Measurements from ENCODE around the gene NHSL1. TPM values are rescaled to one million over a fixed set of nuclear protein-coding genes. Genes with fewer than 3 reads are reported as not detected.

Gene NHSL1
- total RNA-seq, 1 experiment from 2014 or later, result 41.9 TPM

DNA sequence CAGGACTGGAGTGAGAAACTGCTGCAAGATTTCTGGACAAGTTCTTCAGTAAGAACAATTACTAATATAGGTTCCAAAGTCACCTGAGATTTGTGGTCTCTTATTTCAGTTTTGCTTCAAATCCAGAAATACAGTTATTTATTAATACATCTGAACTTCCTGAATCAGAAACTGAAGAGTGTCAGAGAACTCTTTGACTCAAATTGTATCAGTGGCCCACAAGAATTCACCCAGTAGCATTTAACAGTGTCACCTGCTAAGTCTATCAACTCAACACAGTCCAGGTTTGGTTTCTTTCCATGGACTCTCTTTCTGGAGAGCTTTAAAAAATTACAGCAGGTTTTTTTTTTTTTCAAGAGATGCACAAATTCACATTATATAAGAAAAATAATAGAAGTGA lies 18.8 kb upstream of the NHSL1 start:
- Histone ChIP-seq H3K36me3 (ENCODE audit: control insufficient read depth, insufficient read depth, low read length) (peaks cover 2% of the 10 kb centered on the region), H3K9me3 (peaks cover 5% of the 10 kb centered on the region; the same call in 1 of the 2 replicates), H3K4me1 (peaks cover 7% of the 10 kb centered on the region; the same call in 1 of the 2 replicates), H3K27me3 (replicated peaks; ENCODE audit: control insufficient read depth, insufficient read depth, low read length) (no peaks in the 10 kb centered on the region), H3K4me3 (ENCODE audit: low read depth, low read length) (no peak overlapping the region)
- Mint-ChIP-seq H3K36me3 (ENCODE audit: insufficient read depth, unreplicated experiment) (peaks cover 11% of the 10 kb centered on the region), H3K27ac (ENCODE audit: unreplicated experiment) (peak overlapping the region; percentile 55), H3K9me3 (ENCODE audit: unreplicated experiment) (no peaks in the 10 kb centered on the region), H3K4me3 (ENCODE audit: unreplicated experiment) (no peak overlapping the region), H3K27me3 (ENCODE audit: insufficient read depth, unreplicated experiment) (no peaks in the 10 kb centered on the region), H3K4me1 (ENCODE audit: low read depth, unreplicated experiment) (peaks cover 17% of the 10 kb centered on the region)
- DNase-seq, result no peak
- ChIA-PET POLR2A (no interaction called here), CTCF (no interaction called here)
- no TSS peak for BruUV-seq (replicated peaks)
- intact Hi-C loops (cut with micrococcal nuclease; ENCODE audit: unreplicated experiment), result no loop called here
- TF ChIP-seq, protein P1, sequence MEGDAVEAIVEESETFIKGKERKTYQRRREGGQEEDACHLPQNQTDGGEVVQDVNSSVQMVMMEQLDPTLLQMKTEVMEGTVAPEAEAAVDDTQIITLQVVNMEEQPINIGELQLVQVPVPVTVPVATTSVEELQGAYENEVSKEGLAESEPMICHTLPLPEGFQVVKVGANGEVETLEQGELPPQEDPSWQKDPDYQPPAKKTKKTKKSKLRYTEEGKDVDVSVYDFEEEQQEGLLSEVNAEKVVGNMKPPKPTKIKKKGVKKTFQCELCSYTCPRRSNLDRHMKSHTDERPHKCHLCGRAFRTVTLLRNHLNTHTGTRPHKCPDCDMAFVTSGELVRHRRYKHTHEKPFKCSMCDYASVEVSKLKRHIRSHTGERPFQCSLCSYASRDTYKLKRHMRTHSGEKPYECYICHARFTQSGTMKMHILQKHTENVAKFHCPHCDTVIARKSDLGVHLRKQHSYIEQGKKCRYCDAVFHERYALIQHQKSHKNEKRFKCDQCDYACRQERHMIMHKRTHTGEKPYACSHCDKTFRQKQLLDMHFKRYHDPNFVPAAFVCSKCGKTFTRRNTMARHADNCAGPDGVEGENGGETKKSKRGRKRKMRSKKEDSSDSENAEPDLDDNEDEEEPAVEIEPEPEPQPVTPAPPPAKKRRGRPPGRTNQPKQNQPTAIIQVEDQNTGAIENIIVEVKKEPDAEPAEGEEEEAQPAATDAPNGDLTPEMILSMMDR (IDR thresholded peaks at IDR 0.05; ENCODE audit: insufficient read depth in 1 of 2, low read depth in 1 of 2, low read length in 1 of 2, severe bottlenecking in 1 of 2, unreplicated experiment in 1 of 2), result no peak

DNA sequence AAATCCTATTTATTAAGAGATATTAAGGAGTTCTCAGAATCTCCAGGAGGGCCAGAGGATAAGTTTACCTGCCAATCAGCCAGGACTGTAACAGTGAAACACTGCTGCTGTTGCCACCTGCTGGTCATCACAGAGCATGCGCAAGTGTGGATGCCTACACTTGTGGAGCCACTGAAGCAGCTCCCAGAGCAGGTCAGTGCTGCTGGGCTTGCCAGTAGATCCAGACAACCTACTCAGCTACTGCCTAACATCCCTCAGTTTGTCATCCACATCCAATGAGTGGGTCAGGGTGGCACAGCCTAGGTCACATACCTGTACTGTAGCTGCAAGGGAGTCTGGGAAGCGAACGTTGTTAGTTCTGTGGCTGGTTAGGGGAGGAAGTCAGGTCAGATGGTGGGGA lies 18.3 kb upstream of the NHSL1 start:
- TF ChIP-seq, protein P1 (IDR thresholded peaks at IDR 0.05; ENCODE audit: insufficient read depth in 1 of 2, low read depth in 1 of 2, low read length in 1 of 2, severe bottlenecking in 1 of 2, unreplicated experiment in 1 of 2), result peak; percentile 40 to 49
- Mint-ChIP-seq H3K4me3 (ENCODE audit: unreplicated experiment) (no peak overlapping the region), H3K9me3 (ENCODE audit: unreplicated experiment) (no peaks in the 10 kb centered on the region), H3K27me3 (ENCODE audit: insufficient read depth, unreplicated experiment) (no peaks in the 10 kb centered on the region), H3K36me3 (ENCODE audit: insufficient read depth, unreplicated experiment) (peaks cover 11% of the 10 kb centered on the region), H3K4me1 (ENCODE audit: low read depth, unreplicated experiment) (peaks cover 21% of the 10 kb centered on the region), H3K27ac (ENCODE audit: unreplicated experiment) (peak overlapping the region; percentile 55)
- peaks cover 2% of the 10 kb centered on the region for H3K36me3 ChIP-seq (ENCODE audit: control insufficient read depth, insufficient read depth, low read length)
- DNase-seq, result peak; percentile 35 to 53
- intact Hi-C loops (cut with micrococcal nuclease; ENCODE audit: unreplicated experiment), result no loop called here
- H3K4me3 ChIP-seq (ENCODE audit: low read depth, low read length), result no peak overlapping the region
- no peaks in the 10 kb centered on the region for H3K27me3 ChIP-seq (replicated peaks; ENCODE audit: control insufficient read depth, insufficient read depth, low read length)
- H3K9me3 ChIP-seq, result peaks cover 5% of the 10 kb centered on the region; the same call in 1 of the 2 replicates
- H3K4me1 ChIP-seq, result peaks cover 7% of the 10 kb centered on the region; the same call in 1 of the 2 replicates
- POLR2A ChIA-PET, result no interaction called here
- CTCF ChIA-PET, result no interaction called here
- BruUV-seq (replicated peaks), result no TSS peak

DNA sequence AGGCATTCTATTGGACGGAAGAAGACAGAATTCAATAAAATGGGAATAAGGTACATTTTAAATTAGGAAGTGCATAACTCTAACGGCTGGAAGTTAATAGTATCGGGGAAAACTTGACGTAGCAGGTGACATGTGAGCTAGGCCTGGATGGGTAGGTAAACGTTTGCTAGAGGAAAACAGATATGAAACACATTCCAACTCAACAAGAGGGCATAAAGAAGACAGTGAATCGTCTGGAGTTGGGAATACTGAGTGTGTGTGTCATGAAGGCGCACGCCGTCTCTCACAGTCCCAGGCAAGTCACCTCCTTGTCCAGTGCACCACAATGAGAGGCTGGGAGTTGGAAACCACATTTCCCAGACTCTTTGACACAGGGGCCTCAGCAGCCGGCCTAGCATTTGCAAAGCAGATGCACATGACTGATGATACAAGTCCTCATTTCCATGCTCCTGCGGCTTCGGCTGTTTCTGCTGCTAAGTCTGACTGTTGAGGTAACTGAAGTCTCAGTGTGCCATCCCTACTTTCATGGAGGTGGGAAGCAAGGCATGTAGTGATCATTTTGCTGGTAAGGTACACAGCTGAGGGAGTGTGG lies 16.5 kb upstream of the NHSL1 start:
- peaks cover 6% of the 10 kb centered on the region for H3K36me3 Mint-ChIP-seq (ENCODE audit: insufficient read depth, unreplicated experiment)
- Histone ChIP-seq H3K9me3 (peaks cover 5% of the 10 kb centered on the region; the same call in 1 of the 2 replicates), H3K27me3 (replicated peaks; ENCODE audit: control insufficient read depth, insufficient read depth, low read length) (no peaks in the 10 kb centered on the region), H3K4me3 (ENCODE audit: low read depth, low read length) (no peak overlapping the region), H3K4me1 (peaks cover 7% of the 10 kb centered on the region; the same call in 1 of the 2 replicates), H3K36me3 (ENCODE audit: control insufficient read depth, insufficient read depth, low read length) (peaks cover 2% of the 10 kb centered on the region)
- H3K4me3 Mint-ChIP-seq (ENCODE audit: unreplicated experiment), result no peak overlapping the region
- POLR2A ChIA-PET, result no interaction called here
- peaks cover 16% of the 10 kb centered on the region for H3K4me1 Mint-ChIP-seq (ENCODE audit: low read depth, unreplicated experiment)
- CTCF ChIA-PET, result interaction anchor here (1.7 kb wide), 1 partner anchor 12 kb away, joined by 3 read pairs; no protein-coding TSS in a partner anchor
- no peak for DNase-seq
- TF ChIP-seq, protein P1 (IDR thresholded peaks at IDR 0.05; ENCODE audit: insufficient read depth in 1 of 2, low read depth in 1 of 2, low read length in 1 of 2, severe bottlenecking in 1 of 2, unreplicated experiment in 1 of 2), result no peak
- H3K9me3 Mint-ChIP-seq (ENCODE audit: unreplicated experiment), result no peaks in the 10 kb centered on the region
- no peaks in the 10 kb centered on the region for H3K27me3 Mint-ChIP-seq (ENCODE audit: insufficient read depth, unreplicated experiment)
- BruUV-seq (replicated peaks), result no TSS peak
- peak overlapping the region; percentile 42 for H3K27ac Mint-ChIP-seq (ENCODE audit: unreplicated experiment)
- intact Hi-C loops (cut with micrococcal nuclease; ENCODE audit: unreplicated experiment), result no loop called here
